BE2C (cell line): ENCODE data around the gene GATD1.
A peak's percentile ranks its signal among the peaks of the same experiment; 100 is the strongest.

Experiments
- DNase-seq: peaks from one replicate; pipeline ENCODE4 v3.0.0-alpha.2; 2020
- H3K27me3 ChIP-seq: fragments of 250-450 bp; sonication (Bioruptor Pico); 2 replicates; pipeline ENCODE4 v1.5.1; 2020; ENCODE audit warnings: mild to moderate bottlenecking
- H3K36me3 ChIP-seq: fragments of 250-450 bp; sonication (Bioruptor Pico); 2 replicates; pipeline ENCODE4 v1.5.1; 2020; ENCODE audit warnings: mild to moderate bottlenecking
- H3K4me1 ChIP-seq: fragments of 250-450 bp; sonication (Bioruptor Pico); 2 replicates; pipeline ENCODE4 v1.5.1; 2020
- H3K4me3 ChIP-seq: 2 replicates; pipeline ENCODE4 v1.5.1; 2011; ENCODE audit warnings: low read depth, low read length
- H3K9me3 ChIP-seq: fragments of 250-450 bp; sonication (Bioruptor Pico); 2 replicates; pipeline ENCODE4 v1.5.1; 2020
- TF ChIP-seq, protein P1 (sequence below): IDR thresholded peaks from 2 replicates; pipeline ENCODE4 v1.5.1; 2012; ENCODE audit warnings: mild to moderate bottlenecking, low read depth, low read length

The GATD1 gene

GRCh38 chr11:824292-824880 is 47.1 kb upstream of the GATD1 start:
- DNase-seq, result no peak
- Histone ChIP-seq H3K36me3 (no peaks in the 10 kb centered on the region), H3K9me3 (no peaks in the 10 kb centered on the region)

DNA sequence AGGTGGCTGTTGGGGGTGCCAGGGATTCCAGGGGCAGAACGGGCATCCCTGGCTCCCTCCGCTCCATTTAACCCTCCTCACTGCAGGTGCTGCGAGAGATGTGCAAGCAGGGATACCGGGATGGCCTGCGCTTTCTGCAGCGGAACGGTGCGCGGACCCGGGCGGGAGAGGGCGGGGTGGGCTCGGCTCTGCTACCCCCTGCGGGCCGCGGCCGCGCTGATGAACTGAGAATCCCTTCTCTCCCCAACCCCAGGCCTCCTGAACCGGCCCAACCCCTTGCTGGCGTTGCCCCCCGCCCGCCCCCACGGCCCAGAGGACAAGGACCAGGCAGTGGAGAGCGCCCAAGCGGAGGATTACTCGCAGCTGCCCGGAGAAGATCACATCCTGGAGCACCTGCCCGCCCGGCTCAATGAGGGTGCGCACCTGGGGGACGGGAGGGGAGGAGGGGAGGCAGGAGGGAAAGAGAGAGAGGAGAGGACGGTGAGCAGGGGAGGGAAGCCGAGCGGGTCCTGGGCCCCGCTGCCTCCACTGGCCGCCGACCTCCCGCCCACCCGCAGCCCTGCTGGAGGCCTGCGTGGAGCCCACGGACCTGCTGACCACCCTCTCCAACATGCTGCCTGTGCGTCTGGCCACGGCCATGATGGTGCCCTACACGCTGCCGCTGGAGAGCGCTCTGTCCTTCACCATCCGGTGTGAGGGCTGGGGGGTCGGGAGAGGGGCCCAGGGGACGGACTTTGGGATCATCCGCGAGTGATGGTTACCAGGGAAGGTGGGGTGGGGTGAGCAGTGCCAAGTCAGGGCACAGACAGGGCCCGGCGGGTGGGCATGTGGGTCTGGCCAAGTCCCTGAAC is 46.4 kb upstream of the GATD1 start:
- no peaks in the 10 kb centered on the region for H3K36me3 ChIP-seq
- no peak overlapping the region for H3K4me3 ChIP-seq
- no peaks in the 10 kb centered on the region for H3K9me3 ChIP-seq
- H3K4me1 ChIP-seq, result no peaks in the 10 kb centered on the region
- H3K27me3 ChIP-seq, result peaks cover 15% of the 10 kb centered on the region
- TF ChIP-seq, protein P1, sequence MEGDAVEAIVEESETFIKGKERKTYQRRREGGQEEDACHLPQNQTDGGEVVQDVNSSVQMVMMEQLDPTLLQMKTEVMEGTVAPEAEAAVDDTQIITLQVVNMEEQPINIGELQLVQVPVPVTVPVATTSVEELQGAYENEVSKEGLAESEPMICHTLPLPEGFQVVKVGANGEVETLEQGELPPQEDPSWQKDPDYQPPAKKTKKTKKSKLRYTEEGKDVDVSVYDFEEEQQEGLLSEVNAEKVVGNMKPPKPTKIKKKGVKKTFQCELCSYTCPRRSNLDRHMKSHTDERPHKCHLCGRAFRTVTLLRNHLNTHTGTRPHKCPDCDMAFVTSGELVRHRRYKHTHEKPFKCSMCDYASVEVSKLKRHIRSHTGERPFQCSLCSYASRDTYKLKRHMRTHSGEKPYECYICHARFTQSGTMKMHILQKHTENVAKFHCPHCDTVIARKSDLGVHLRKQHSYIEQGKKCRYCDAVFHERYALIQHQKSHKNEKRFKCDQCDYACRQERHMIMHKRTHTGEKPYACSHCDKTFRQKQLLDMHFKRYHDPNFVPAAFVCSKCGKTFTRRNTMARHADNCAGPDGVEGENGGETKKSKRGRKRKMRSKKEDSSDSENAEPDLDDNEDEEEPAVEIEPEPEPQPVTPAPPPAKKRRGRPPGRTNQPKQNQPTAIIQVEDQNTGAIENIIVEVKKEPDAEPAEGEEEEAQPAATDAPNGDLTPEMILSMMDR, result no peak
- no peak for DNase-seq

More at GRCh38 chr11:824292-824880, 47.1 kb upstream of the GATD1 start:
- Histone ChIP-seq H3K27me3 (peaks cover 21% of the 10 kb centered on the region), H3K4me1 (no peaks in the 10 kb centered on the region), H3K4me3 (no peak overlapping the region)
- TF ChIP-seq, protein P1, result no peak

DNA sequence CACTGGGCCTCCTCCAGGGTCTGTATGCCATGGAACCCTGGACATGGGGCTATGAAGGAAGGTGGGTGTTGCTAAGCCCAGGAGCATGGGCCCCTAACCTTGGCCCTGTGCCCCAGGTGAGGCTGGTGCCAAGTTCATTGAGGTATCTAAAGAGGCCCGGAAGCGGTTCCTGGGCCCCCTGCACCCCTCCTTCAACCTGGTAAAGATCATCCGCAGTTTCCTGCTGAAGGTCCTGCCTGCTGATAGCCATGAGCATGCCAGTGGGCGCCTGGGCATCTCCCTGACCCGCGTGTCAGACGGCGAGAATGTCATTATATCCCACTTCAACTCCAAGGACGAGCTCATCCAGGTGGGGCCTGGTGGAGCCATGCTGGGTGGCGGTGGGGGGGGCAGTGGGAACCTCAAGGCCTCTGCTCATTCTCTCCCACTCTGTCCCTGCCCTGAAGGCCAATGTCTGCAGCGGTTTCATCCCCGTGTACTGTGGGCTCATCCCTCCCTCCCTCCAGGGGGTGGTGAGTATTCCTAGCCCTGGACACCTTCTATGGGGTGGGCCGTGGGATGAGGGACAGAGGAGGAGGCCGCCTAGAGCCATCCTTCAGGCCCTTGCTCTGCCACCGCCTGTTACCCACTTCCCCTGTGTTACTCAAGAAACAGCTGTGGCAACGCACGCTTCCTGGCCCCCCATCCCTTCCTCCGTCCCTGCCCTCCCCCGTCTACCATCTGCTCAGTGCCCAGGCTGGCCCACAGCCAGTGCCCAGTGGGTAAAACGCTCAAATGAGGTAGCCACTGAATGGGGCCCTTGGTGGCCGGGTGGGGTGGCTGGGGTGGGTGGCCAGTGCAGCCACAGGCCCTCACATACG is 44.5 kb upstream of the GATD1 start:
- TF ChIP-seq, protein P1, result no peak
- no peaks in the 10 kb centered on the region for H3K9me3 ChIP-seq
- no peak for DNase-seq
- H3K4me3 ChIP-seq, result no peak overlapping the region
- no peaks in the 10 kb centered on the region for H3K36me3 ChIP-seq
- H3K4me1 ChIP-seq, result no peaks in the 10 kb centered on the region
- H3K27me3 ChIP-seq, result peaks cover 5% of the 10 kb centered on the region

- Histone ChIP-seq H3K4me3 (no peak overlapping the region; the same call in 1 of the 2 replicates), H3K4me1 (no peaks in the 10 kb centered on the region), H3K27me3 (no peaks in the 10 kb centered on the region), H3K36me3 (no peaks in the 10 kb centered on the region), H3K9me3 (no peaks in the 10 kb centered on the region)
- no peak for DNase-seq
- TF ChIP-seq, protein P1, result no peak
Observed at GRCh38 chr11:820655-821511, 43.6 kb upstream of the GATD1 start.

DNA sequence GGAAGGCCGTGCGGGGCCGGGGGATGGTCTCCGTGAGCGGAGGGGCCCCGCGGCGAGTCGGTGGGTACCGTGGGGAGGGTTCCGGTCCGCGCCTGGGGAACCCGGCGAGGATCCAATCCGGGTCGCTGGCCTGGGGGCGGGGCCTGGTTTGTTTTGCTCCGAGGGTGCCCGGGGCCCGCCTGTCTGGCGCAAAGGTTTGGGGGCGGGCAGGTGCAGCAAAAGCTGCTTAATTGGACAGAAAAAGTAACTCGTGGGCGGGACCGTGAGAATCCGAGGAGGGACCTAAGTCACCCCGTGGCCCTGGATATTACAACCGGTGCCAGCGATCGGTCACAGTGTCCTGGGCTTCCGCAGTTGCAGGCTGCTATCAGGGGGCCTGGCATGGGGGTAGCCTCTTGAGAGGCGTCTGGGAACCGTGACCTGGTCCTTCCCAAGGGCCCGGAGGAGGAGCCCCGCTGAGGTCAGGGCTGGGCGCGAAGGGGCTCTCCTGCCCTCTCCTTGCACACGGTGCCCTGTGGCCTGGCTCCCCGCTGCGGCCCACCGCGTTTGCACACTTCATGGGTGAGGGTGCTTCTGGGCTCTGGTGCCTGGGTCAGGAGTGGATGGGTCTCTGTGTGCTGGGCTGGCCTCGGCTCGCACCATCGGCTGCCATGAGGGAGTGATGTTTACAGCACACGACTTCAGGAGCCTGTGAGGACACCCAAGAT is 42.8 kb upstream of the GATD1 start:
- Histone ChIP-seq H3K36me3 (no peaks in the 10 kb centered on the region), H3K27me3 (no peaks in the 10 kb centered on the region), H3K4me3 (peak overlapping the region; percentile 53), H3K4me1 (no peaks in the 10 kb centered on the region), H3K9me3 (no peaks in the 10 kb centered on the region)
- peak; percentile 61 for DNase-seq
- TF ChIP-seq, protein P1, result no peak
